PC-9 (cell line): ENCODE measurements around the gene PRR33. TPM values are rescaled to one million over a fixed set of nuclear protein-coding genes. Genes with fewer than 3 reads are reported as not detected.

Source experiments
- BruUV-seq: library from RNA; stranded (reverse); fragments of 400-500 nt; replicated peaks from 2 replicates; lab custom pipeline; 2021; lab: Mats Ljungman, UMichigan
- CTCF ChIA-PET: fragments of 300-600 bp; sonication (Branson Sonifier 250); formaldehyde crosslinking; loops from one replicate; lab custom pipeline; 2022; ENCODE audit warnings: antibody characterized with exemption; lab: Charles Lee
- POLR2A ChIA-PET: fragments of 300-600 bp; sonication (Branson Sonifier 250); formaldehyde crosslinking; loops from one replicate; lab custom pipeline; 2022; ENCODE audit warnings: antibody characterized with exemption; ENCODE audit not compliant: unreplicated experiment; lab: Charles Lee
- DNase-seq, 2 experiments: peaks; one replicate each; pipeline versions ENCODE4 v3.0.0 to v3.0.0-alpha.2; 2015 to 2022; ENCODE audit warnings: mixed read lengths in 1 of 2
- H2AFZ ChIP-seq: fragments of 200-600 bp; sonication (generic); 2 replicates; pipeline ENCODE4 v1.8.1; 2017; ENCODE audit warnings: antibody characterized with exemption
- H3F3A ChIP-seq: fragments of 200-600 bp; sonication (generic); 2 replicates; pipeline ENCODE4 v1.8.1; 2017; ENCODE audit warnings: antibody characterized with exemption, mild to moderate bottlenecking, low read depth; ENCODE audit not compliant: insufficient read depth
- H3K27ac ChIP-seq: fragments of 200-600 bp; sonication (generic); 2 replicates; pipeline ENCODE4 v1.6.1; 2016; ENCODE audit warnings: mixed run types
- H3K27me3 ChIP-seq: fragments of 200-600 bp; sonication (generic); 2 replicates; pipeline ENCODE4 v1.6.1; 2016; ENCODE audit warnings: low read depth, mixed run types; ENCODE audit not compliant: insufficient read depth
- H3K36me3 ChIP-seq: fragments of 200-600 bp; sonication (generic); 2 replicates; pipeline ENCODE4 v1.6.1; 2016; ENCODE audit warnings: low read depth, mixed run types
- H3K4me1 ChIP-seq: fragments of 200-600 bp; sonication (generic); replicated peaks from 2 replicates; pipeline ENCODE4 v1.6.1; 2016; ENCODE audit warnings: mixed run types; ENCODE audit not compliant: insufficient read depth
- H3K4me2 ChIP-seq: fragments of 200-600 bp; sonication (generic); 2 replicates; pipeline ENCODE4 v1.6.1; 2017; ENCODE audit warnings: mixed run types
- H3K4me3 ChIP-seq: fragments of 200-600 bp; sonication (generic); 2 replicates; pipeline ENCODE4 v1.6.1; 2016; ENCODE audit warnings: mixed run types
- H3K79me2 ChIP-seq: fragments of 200-600 bp; sonication (generic); 2 replicates; pipeline ENCODE4 v1.6.1; 2017; ENCODE audit warnings: low read depth, mixed run types
- H3K9me2 ChIP-seq: fragments of 200-600 bp; sonication (generic); 2 replicates; pipeline ENCODE4 v1.8.1; 2017; ENCODE audit warnings: mild to moderate bottlenecking; ENCODE audit not compliant: insufficient read depth
- H3K9me3 ChIP-seq: fragments of 200-600 bp; sonication (generic); 2 replicates; pipeline ENCODE4 v1.8.1; 2016; ENCODE audit warnings: low read depth; ENCODE audit not compliant: insufficient read depth
- H4K20me1 ChIP-seq: fragments of 200-600 bp; sonication (generic); 2 replicates; pipeline ENCODE4 v1.8.1; 2017; ENCODE audit not compliant: insufficient read depth
- CTCF ChIP-seq: fragments of 200-600 bp; sonication (generic); conservative IDR thresholded peaks from 2 replicates; pipeline ENCODE4 v1.6.1; 2017; ENCODE audit warnings: mixed run types, antibody characterized with exemption, mild to moderate bottlenecking, moderate library complexity
- EZH2 ChIP-seq: fragments of 200-600 bp; sonication (generic); IDR thresholded peaks from 2 replicates; pipeline ENCODE4 v1.8.0; 2017; ENCODE audit warnings: antibody characterized with exemption, low read depth
- intact Hi-C: fragments of 100-400 bp; cut with micrococcal nuclease; formaldehyde crosslinking; loops from one replicate; pipeline ENCODE4 v1.10.0; 2022; ENCODE audit not compliant: unreplicated experiment
- total RNA-seq: library from RNA; stranded (reverse); gene quantifications from 2 replicates; pipeline ENCODE4 v1.2.3, GENCODE V29; 2021

PRR33 gene
- total RNA-seq, 1 experiment from 2014 or later, result not detected

- Histone ChIP-seq H3K4me3 (no peak overlapping the region), H3K4me1 (peaks cover 18% of the 10 kb centered on the region), H3K9me2 (no peaks in the 10 kb centered on the region), H3K36me3 (no peaks in the 10 kb centered on the region), H3K79me2 (no peaks in the 10 kb centered on the region), H3K9me3 (no peaks in the 10 kb centered on the region), H3K27ac (no peak overlapping the region), H2AFZ (no peak overlapping the region), H4K20me1 (no peaks in the 10 kb centered on the region), H3K4me2 (no peak overlapping the region), H3K27me3 (0 out of 2 replicates have a peak, but pooled peaks cover 11% of the 10 kb centered on the region), H3F3A (no peaks in the 10 kb centered on the region)
- POLR2A ChIA-PET, result no interaction called here
- DNase-seq, result no peak
- intact Hi-C loops, result no loop called here
- TF ChIP-seq EZH2 (no peak), CTCF (no peak)
- no TSS peak for BruUV-seq
- CTCF ChIA-PET, result no interaction called here
These were observed 24.3 kb downstream of the PRR33 start for GRCh38 chr11:1867381-1867780.

GRCh38 chr11:1866776-1867175 is 24.9 kb downstream of the PRR33 start:
- POLR2A ChIA-PET, result no interaction called here
- TF ChIP-seq EZH2, result no peak
- no peak for TF ChIP-seq CTCF
- Histone ChIP-seq H2AFZ (no peak overlapping the region), H3K4me3 (no peak overlapping the region), H3K27me3 (0 out of 2 replicates have a peak, but pooled peaks cover 11% of the 10 kb centered on the region), H3K4me1 (peaks cover 18% of the 10 kb centered on the region), H3K36me3 (no peaks in the 10 kb centered on the region), H3K27ac (no peak overlapping the region), H3F3A (no peaks in the 10 kb centered on the region), H3K4me2 (no peak overlapping the region), H3K9me3 (no peaks in the 10 kb centered on the region), H3K9me2 (no peaks in the 10 kb centered on the region), H3K79me2 (no peaks in the 10 kb centered on the region), H4K20me1 (no peaks in the 10 kb centered on the region)
- DNase-seq, result no peak
- no TSS peak for BruUV-seq
- intact Hi-C loops, result no loop called here
- CTCF ChIA-PET, result no interaction called here

- DNase-seq, result no peak
- Histone ChIP-seq H3K79me2 (no peaks in the 10 kb centered on the region), H3K9me2 (no peaks in the 10 kb centered on the region), H3K27ac (no peak overlapping the region), H3K4me3 (no peak overlapping the region), H3K9me3 (no peaks in the 10 kb centered on the region), H3K4me1 (peaks cover 18% of the 10 kb centered on the region), H4K20me1 (no peaks in the 10 kb centered on the region), H3F3A (no peaks in the 10 kb centered on the region), H3K36me3 (no peaks in the 10 kb centered on the region), H3K27me3 (0 out of 2 replicates have a peak, but pooled peaks cover 11% of the 10 kb centered on the region), H3K4me2 (no peak overlapping the region), H2AFZ (no peak overlapping the region)
- ChIA-PET POLR2A (no interaction called here), CTCF (no interaction called here)
- BruUV-seq, result no TSS peak
- intact Hi-C loops, result no loop called here
- TF ChIP-seq CTCF (no peak), EZH2 (no peak)
These were observed 25.5 kb downstream of the PRR33 start for GRCh38 chr11:1866226-1866625.
